AML-193 (cell line): ENCODE data around the gene RUFY3.
"Not testable (repeated sequence)": the region's sequence is repeated elsewhere in the genome, so short reads cannot be mapped to it uniquely, and the experiment has no call there.

Experiments
- DNase-seq, 2 experiments: peaks; one replicate each; lab custom pipeline; 2025; lab: John Stamatoyannopoulos, UW

RUFY3 gene

GRCh38 chr4:70840631-70841030 lies 118.9 kb downstream of the RUFY3 start:
- DNase-seq, result not testable (repeated sequence)

GRCh38 chr4:70841211-70841610 lies 119.4 kb downstream of the RUFY3 start:
- no peak for DNase-seq

- no peak for DNase-seq
Observed at GRCh38 chr4:70841951-70842350, 120.2 kb downstream of the RUFY3 start.

GRCh38 chr4:70842761-70843435 lies 121.1 kb downstream of the RUFY3 start:
- DNase-seq, result no peak

DNA sequence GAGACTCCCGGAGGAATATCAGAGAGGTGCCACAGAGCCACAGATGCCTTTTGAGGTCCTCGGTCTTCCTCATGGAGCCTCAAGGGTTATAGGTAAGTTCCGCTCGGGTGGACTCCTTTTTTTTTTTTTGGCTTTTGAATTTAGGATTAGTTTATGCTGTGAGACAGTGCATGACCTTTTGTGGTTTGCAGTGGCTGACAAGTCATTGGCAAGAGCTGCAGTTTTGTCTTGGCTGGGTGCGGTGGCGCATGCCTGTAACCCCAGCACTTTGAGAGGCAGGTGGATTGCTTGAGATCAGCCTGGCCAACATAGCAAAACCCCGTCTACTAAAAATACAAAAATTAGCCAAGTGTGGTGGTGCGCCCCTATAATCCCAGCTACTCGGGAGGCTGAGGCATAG lies 122.4 kb downstream of the RUFY3 start:
- no peak for DNase-seq

DNA sequence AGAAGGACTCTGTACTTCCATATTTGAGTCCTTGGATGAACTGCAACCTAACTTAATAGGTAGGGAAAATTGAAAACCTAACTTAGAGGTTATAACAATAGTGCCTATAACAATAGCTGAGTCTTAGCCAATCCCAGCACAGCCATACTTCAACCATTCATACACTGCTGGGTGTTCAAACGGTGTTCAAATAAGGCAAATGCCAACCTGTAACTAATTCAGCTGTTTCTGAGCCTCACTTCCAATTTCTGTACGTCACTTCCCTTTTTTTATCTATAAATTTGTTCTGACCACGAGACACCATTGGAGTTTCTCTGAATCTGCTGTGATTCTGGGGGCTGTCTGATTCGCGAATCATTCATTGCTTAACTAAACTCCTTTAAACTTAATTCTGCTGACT lies 127.5 kb downstream of the RUFY3 start:
- DNase-seq, result no peak

DNA sequence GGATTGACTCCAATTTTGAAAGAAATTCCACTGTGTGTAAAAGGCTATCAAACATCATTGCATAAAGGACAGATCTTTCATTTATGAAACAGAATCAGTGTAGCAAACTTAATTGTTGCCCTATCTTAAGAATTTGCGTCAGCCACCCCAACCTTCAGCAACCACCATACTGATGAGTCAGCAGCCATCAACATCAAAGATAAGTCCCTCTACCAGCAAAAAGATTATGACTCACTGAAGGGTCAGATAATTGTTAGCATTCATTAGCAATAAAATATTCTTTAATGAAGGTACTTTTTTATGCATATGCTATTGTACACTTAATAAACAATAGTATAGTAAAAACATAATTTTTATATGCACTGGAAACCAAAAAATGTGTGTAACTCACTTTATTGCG lies 133.7 kb downstream of the RUFY3 start:
- no peak for DNase-seq
